Measurements from ENCODE around the gene TUBA4A.
A peak's percentile ranks its signal among the peaks of the same experiment; 100 is the strongest.
"Not testable (repeated sequence)": the region's sequence is repeated elsewhere in the genome, so short reads cannot be mapped to it uniquely, and the experiment has no call there.

Gene TUBA4A

GRCh38 chr2:219209236-219210195 lies 44.2 kb downstream of the TUBA4A start:
- DNase-seq, result no peak

GRCh38 chr2:219207884-219208740 lies 45.6 kb downstream of the TUBA4A start:
- DNase-seq, result no peak

- no peak for DNase-seq
These were observed 46.4 kb downstream of the TUBA4A start for GRCh38 chr2:219207134-219207883.

GRCh38 chr2:219206328-219207133 lies 47.2 kb downstream of the TUBA4A start, which contains the start of gene ZFAND2B:
Gene ZFAND2B, plus strand, starts transcription at chr2:219206782. Its CDS starts 206 bp downstream, at chr2:219206988.
- DNase-seq, result peak; percentile 36

GRCh38 chr2:219205981-219206327 lies 47.8 kb downstream of the TUBA4A start:
- no peak for DNase-seq

GRCh38 chr2:219205165-219205538 lies 48.6 kb downstream of the TUBA4A start:
- no peak for DNase-seq

- DNase-seq, result no peak
These were observed 49.1 kb downstream of the TUBA4A start for GRCh38 chr2:219204425-219205164.

- not testable (repeated sequence) for DNase-seq
These were observed 52.4 kb downstream of the TUBA4A start for GRCh38 chr2:219201331-219201730.

GRCh38 chr2:219200502-219201326 lies 53.0 kb downstream of the TUBA4A start:
- DNase-seq, result not testable (repeated sequence)
